ENCODE measurements around the gene KIF1A.

KIF1A gene

DNA sequence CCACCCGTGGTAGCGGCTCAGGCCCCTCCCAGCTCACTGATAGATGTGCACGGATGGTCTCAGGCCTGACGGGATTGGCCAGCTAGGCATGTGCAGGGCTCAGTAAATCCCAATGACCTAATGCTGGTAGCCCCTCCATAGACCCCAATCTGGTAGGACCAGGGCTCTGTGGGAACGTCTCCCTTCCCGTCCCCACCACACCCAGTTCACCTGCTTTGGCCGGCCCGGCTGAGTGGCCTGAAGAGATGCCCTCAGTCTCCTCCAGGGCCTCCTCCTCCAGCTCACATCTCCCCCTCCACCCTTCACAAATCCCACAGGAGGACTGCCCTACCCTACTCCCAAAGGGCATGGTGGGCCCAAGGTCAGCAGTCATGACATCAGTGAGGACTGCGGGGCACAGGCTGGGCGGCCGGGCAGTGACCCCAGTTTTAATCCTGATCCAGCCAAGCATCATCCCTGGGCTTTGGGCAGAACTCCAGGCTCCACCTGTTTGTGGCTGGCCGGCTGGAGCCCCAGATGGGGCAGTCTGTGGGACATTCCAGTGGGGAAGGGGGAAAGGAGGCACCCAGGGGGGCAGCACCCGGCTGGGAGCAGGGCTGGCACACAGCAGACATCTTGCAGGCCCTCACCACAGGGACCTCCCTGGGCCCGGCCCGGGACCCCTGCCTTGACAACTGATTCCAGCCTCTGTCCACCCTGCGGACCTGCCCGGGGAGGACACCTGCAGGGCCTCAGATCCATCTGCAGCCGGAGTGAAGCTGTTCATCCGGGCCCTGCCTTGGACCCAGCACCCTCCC, 2.3 kb downstream of the KIF1A start:
- DNase-seq = no peak

GRCh38 chr2:240816584-240817495, 3.2 kb downstream of the KIF1A start:
- no peak for DNase-seq

DNA sequence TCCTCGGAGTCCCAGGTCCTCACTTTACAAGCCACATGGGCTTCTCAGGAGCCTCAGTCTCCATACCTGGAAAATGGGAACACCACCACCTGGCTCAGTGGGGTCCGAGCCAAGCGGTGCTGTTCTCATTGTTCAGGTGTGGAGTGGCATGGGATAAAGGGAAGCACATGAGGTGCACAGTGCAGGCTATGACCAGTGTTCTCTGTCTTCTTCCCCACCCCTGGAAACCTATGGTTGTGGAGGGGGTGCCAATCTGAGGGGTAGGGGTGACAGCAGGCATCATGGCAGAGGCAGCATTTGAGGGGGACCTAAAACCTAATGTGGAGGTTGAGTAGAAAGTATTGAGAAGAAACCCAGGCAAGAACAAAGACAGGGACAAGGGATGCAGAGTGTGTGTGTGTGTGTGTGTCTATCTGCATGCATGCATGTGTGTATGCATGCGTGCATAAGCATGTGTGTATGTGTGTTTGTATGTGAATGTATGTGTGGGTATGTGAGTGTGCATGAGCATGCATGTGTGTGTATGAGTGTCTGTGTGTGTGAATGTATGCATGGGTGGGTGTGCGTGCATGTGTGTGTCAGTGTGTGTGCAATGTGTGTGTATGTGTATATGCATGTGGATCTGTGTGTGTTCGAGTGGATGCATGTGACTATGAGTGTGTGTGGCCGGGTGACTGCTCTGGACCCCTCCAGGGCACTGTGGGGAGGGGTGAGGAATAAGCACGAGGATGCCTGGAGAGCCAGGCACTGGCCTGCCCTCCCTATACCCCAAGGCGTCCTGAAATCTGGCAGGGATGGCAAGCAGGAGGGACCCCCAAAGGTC, 4.0 kb downstream of the KIF1A start:
- no peak for DNase-seq

DNA sequence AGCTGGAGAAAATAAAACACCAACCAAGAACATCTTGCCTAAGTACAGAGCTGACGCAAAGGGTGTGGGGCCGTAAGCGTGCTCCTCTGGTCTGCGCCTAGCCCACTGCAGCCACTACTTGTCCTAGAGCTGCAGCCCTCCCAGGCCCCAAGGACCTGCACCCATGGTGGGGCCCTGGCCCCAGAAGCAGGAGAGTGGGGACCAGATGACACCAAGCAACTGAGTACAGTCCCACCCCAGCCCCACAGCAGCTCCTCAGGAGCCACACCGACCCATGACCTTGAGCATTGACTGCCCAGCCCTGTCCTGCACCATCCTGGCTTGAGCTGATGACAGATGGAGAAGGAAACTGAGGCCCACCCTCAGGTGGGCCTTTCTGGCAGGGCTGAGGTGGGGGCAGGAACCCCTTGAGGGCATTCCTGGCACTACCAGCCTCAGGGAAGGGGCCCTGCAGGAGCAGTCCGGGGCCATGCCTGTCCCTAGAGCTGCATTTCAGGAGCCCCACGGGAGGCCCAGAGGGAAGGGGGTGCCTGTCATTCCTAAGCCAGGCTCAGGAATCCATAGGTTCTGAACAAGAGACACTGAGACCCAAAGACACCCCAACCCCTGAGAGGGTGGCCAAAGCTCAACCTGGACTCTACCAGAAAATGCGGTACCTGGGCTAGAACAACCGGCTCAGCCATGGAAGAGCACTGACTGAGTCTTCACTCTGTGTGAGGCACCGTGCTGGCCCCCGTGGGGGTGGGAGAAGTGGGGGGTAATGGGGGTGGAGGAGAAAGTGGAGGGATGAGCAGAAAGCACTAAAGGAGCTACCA, 4.9 kb downstream of the KIF1A start:
- no peak for DNase-seq

- DNase-seq = no peak
Observed at GRCh38 chr2:240814280-240814679, 5.7 kb downstream of the KIF1A start.

DNA sequence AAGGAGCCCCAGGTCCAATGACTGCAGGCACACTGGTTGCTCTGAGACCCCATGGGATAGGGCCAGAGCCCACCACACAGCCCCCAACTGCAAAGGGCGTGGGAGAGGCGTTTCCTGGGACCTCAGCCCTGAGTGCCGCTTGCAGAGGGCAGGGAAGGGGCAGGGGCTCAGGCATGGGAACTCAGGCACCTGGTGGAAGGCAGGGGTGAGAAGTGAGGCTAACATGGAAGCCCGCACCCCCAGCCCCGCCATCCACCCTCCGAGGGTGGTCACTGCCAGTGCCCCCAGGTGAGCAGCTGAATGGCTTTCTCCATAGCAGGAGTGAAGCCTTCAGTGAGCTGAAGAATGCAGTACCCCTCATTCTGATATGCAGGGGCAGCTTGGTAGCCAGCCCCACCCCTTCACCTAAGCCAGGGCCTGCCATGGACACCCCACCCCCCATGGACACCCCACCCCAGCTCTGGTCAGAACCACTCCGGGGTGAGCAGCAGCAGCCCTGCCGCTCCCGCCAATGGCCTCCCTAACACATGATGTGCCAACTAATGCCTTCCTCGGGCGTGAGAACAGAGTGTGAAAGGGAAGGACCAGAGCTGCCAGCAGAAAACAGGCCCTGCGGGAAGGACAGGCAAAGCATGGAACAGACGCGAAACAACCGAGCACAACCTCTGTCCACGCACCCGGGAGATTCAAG, 6.6 kb downstream of the KIF1A start:
- DNase-seq = no peak

DNA sequence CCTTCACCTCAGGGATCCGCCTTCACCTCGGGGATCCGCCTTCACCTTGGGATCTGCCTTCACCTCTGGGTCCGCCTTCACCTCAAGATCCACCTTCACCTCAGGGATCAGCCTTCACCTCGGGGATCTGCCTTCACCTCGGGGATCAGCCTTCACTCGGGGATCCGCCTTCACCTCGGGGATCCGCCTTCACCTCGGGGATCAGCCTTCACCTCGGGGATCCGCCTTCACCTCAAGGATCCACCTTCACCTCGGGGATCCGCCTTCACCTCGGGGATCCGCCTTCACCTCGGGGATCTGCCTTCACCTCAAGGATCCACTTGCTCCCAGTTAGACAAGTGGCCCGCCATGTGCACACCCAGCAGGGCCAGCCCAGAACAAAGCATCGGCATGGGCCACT, 7.3 kb downstream of the KIF1A start:
- DNase-seq = no peak

DNA sequence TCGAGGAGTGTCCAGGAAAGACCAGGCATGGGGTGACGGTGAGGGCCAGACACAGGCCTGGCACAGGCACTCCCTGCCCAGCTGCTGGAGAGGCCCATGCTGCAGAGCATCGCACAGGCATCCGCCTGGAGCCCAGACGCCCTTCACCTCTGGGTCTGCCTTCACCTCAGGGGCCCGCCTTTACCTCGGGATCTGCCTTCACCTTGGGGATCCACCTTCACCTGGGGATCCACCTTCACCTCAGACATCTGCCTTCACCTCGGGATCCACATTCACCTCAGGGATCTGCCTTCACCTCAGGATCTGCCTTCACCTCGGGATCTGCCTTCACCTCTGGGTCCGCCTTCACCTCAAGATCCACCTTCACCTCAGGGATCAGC, 7.7 kb downstream of the KIF1A start:
- no peak for DNase-seq

DNA sequence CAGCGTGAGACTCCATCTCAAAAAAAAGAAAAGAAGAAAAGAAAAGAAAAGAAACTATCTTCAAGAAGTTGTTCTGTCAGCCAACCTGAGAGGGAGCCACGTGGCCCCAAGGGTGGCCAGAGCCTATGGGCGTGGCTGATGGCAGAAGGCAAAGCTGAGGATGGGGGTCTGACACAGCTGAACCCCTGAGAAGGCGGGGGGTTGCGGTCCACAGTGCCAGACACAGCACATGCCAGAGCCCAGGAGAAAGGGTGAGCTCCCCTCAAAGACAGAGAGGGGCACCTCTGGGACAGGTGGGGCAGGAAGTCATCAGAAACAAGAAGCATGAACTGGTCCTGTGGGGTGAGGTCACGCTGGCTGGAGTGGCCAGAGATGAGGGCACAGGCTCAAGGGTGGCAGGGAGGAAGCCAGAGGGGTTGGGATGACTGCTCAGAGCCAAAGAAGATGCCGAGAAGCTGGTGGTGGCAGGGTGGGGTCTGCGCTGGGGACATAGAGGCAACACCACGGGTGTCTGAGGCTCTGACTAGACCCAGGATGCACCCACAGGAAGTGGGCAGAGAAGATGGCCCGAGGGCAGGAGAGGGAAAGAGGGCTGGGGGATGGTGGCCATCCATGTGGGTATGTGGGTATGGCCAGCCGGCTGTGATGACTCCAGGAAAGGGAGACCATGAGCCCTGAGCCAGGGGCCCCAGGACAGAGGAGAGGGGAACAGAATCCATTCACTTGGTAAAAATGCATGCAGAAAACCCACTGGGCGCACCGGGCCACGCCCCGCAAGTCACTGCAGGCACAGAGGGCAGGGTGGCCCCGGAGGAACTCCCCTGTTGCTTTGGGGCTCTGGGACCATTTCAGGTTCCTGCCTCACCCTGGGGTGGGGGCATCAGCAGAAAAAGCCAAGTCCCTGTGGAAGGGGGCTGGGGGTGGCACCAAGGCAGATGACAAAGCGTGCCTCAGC, 8.4 kb downstream of the KIF1A start:
- no peak for DNase-seq

GRCh38 chr2:240810621-240811020, 9.4 kb downstream of the KIF1A start:
- no peak for DNase-seq

GRCh38 chr2:240810199-240810598, 9.8 kb downstream of the KIF1A start:
- DNase-seq = no peak

- no peak for DNase-seq
Observed at GRCh38 chr2:240809276-240809675, 10.7 kb downstream of the KIF1A start.

GRCh38 chr2:240806459-240806858, 13.6 kb downstream of the KIF1A start:
- no peak for DNase-seq

DNA sequence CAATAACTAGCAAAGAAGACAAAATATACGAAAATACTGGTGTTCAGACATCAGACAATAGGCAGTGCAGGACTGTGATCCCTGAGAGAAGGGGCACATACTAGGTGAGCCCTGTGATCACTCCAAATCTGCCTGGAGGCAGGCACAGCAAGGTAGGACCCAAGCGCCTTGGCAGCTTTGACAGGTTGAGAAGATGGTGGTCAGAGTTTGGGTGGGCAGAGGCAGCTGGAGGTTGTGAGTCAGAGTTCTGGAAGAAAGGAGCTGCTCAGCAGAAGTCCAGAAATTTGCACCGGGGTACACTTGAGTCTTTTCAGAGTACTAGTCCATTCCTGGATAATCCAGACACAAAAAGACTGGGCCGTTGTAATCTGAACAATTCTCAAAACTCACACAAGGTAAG, 14.0 kb downstream of the KIF1A start:
- no peak for DNase-seq

DNA sequence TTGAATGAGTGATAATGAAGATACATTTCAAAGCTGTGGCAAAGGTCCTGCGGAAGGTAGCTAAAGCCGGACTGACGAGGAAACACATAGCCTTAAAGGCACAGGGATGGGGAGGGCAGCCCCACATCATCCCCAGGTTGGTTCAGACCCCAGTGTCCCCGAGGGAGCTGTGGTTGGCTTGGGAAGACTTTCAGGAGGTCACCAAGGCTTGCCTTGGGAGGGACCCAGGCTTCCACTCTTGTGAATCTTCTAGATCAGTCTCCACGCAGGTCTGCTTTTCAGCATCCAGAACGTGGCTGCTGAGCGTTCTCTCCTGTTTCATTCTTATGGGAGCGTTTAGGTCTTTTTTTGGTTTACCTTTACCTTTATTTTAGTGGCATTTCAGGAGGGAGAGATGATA, 16.8 kb downstream of the KIF1A start:
- no peak for DNase-seq

DNA sequence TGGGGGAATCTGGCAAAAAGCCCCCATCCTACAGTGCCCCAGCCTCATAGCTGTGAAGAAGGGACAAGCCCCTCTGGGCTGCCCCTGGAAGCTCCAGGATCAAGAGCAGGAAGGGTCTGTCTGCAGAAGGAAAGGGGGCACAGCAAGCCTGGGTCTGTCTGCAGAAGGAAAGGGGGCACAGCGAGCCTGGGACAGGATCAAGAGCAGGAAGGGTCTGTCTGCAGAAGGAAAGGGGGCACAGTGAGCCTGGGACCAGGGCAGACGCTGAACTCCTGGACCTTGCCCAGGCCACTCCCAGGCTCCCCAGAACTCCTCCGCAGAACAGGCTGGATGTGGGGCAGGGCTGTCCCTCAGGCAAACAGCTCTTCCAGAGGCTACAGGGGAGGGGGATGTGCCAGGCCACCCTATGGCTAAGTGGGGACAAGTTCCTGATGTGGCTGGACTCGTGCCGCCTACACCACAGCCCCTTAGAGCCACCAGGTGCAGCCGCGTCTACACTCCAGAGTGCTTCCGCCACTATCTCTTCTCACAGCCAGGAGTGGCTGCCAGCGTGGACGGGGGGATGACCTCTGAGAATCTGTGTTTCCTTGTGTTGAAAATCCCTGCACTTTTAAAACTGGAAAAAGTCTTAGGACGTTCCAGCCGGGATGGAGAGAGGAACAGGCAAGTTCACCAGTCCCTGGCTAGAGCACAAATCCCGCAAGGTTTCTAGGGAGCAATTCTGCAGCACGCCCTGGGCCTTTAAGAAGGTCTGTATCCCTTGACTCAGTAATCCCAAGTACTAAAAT, 20.8 kb downstream of the KIF1A start:
- no peak for DNase-seq

DNA sequence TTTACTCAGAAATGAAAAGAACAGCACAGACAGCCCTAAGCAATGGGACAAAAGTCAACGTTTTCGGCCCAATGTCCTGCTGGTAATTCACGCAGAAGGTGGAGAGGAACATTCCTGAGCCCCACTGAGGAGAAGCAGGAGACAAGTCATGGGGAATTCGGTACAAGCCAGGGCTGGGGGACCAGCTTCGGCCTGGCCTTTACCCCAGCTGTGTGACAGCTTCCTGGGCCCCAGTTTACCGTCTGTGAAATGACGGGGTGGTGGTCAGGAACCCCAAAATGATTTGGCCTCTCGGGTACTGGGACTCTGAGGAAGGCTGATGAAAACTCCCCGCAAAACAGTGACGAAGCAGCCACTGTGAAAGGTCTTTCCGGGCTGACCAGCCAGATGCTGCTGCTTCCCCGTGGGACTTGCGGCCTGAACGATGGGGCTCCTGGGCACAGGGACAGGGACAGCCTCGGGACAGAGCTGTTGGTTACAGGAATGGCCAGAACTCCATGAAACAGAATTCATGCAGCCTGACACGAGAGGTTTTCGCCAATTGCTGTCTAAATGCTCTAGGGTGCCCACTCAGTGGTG, 21.6 kb downstream of the KIF1A start:
- no peak for DNase-seq

GRCh38 chr2:240797914-240798313, 22.1 kb downstream of the KIF1A start:
- no peak for DNase-seq

- DNase-seq = no peak
Observed at GRCh38 chr2:240797500-240797895, 22.5 kb downstream of the KIF1A start.

Data from CD4-positive, alpha-beta T cell treated with Interleukin-17A for 4 hours (primary cell).